ENCODE data around the gene CHD2. TPM values are rescaled to one million over a fixed set of nuclear protein-coding genes. Genes with fewer than 3 reads are reported as not detected.

The CHD2 gene
- total and polyA plus RNA-seq, 4 experiments from 2014 or later, result 28.4 to 351 (median 224) TPM

- Mint-ChIP-seq H3K4me1 (peaks cover 71 to 97% (median 85%) of the 10 kb centered on the region in 4 donors), H3K27me3 (no peaks in the 10 kb centered on the region), H3K27ac (peak overlapping the region; percentile 98 to 100 (median 99)), H3K4me3 (peak overlapping the region; percentile 67 to 99 (median 96)), H3K36me3 (peaks cover 28 to 59% of the 10 kb centered on the region in 2 donors), H3K9me3 (peaks cover 0 to 6% (median 0%) of the 10 kb centered on the region in 8 donors)
- peak overlapping the region in 1 of 2 donors; percentile 39 for H3K4me3 ChIP-seq (ENCODE audit: low read length in 2 of 2)
- H3K4me1 ChIP-seq (ENCODE audit: insufficient read depth, low read length), result peaks cover 90% of the 10 kb centered on the region
- intact Hi-C loops (cut with micrococcal nuclease), result no loop called here
- ChIA-PET CTCF (ENCODE audit: partially characterized antibody) (interaction anchor here (0.5 to 7.7 kb wide), 12 partner anchors 8 to 111 kb away, joined by 3 to 80 read pairs (median 5); no protein-coding TSS in a partner anchor), POLR2A (ENCODE audit: partially characterized antibody) (interaction anchor here (0.6 to 11.8 kb wide), 23 partner anchors 7 to 144 kb away, joined by 3 to 888 read pairs (median 5); partner anchors contain the start of gene CHD2)
- H3K36me3 ChIP-seq (ENCODE audit: insufficient read depth, low read length), result peaks cover 7% of the 10 kb centered on the region
- H3K9me3 ChIP-seq (ENCODE audit: control insufficient read depth in 1 of 2, low read length in 2 of 2), result no peaks in the 10 kb centered on the region
- DNase-seq, result peak in 1 of 5 donors; percentile 78
- no peaks in the 10 kb centered on the region for H3K27me3 ChIP-seq (ENCODE audit: insufficient read depth, low read length)
- peak overlapping the region; percentile 95 for H3K27ac ChIP-seq (ENCODE audit: low read depth, low read length)
These were observed 8.0 kb downstream of the CHD2 start for GRCh38 chr15:92907896-92908712.

GRCh38 chr15:92908713-92909057 lies 8.6 kb downstream of the CHD2 start:
- no peaks in the 10 kb centered on the region for H3K27me3 Mint-ChIP-seq
- DNase-seq, result no peak
- CTCF ChIA-PET (ENCODE audit: partially characterized antibody), result interaction anchor here (2.0 to 7.7 kb wide), 6 partner anchors 8 to 112 kb away, joined by 4 to 80 read pairs (median 18); no protein-coding TSS in a partner anchor
- peaks cover 0 to 6% (median 0%) of the 10 kb centered on the region in 8 donors for H3K9me3 Mint-ChIP-seq
- no peaks in the 10 kb centered on the region for H3K27me3 ChIP-seq (ENCODE audit: insufficient read depth, low read length)
- peaks cover 7% of the 10 kb centered on the region for H3K36me3 ChIP-seq (ENCODE audit: insufficient read depth, low read length)
- peaks cover 73 to 100% (median 88%) of the 10 kb centered on the region in 4 donors for H3K4me1 Mint-ChIP-seq
- H3K4me3 Mint-ChIP-seq, result peak overlapping the region; percentile 67 to 99 (median 96)
- H3K27ac ChIP-seq (ENCODE audit: low read depth, low read length), result peak overlapping the region; percentile 95
- H3K36me3 Mint-ChIP-seq, result peaks cover 26 to 57% of the 10 kb centered on the region in 2 donors
- peaks cover 93% of the 10 kb centered on the region for H3K4me1 ChIP-seq (ENCODE audit: insufficient read depth, low read length)
- H3K27ac Mint-ChIP-seq, result peak overlapping the region; percentile 98 to 100 (median 99)
- intact Hi-C loops (cut with micrococcal nuclease), result no loop called here
- POLR2A ChIA-PET (ENCODE audit: partially characterized antibody), result interaction anchor here (0.6 to 11.8 kb wide), 17 partner anchors 6 to 145 kb away, joined by 3 to 888 read pairs (median 6); partner anchors contain the start of gene CHD2
- peak overlapping the region in 1 of 2 donors; percentile 39 for H3K4me3 ChIP-seq (ENCODE audit: low read length in 2 of 2)
- H3K9me3 ChIP-seq (ENCODE audit: control insufficient read depth in 1 of 2, low read length in 2 of 2), result no peaks in the 10 kb centered on the region

DNA sequence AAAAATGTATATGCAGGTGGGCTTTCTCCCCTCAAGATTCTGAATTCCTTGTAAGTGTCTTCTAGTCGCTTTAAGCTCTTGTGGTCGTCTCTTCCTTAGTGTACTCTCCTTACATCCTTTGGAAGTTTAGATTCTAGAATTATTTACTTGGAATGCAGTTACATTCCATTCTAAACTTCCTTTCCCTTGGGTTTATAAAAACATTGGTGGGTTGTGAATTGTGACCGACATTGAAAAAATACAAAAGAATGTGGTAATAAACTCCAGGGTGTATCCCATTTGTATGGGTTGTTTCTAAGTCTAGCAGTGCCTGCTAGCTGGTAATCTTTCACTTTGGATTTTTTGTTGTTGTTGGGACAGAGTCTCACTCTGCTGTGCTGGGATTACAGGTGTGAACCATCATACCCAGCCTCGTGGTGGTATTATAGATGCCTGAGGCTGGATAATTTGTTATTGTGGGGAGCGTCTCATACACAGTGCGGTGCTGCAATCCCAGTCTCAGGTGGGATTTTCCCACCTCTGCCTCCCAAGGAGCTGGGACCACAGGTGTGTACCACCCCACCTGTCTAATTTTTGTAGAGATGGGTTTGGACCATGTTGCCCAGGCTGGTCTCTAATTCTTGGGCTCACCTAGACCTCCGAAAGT lies 9.1 kb downstream of the CHD2 start:
- no peaks in the 10 kb centered on the region for H3K27me3 Mint-ChIP-seq
- Histone ChIP-seq H3K36me3 (ENCODE audit: insufficient read depth, low read length) (peaks cover 7% of the 10 kb centered on the region), H3K27me3 (ENCODE audit: insufficient read depth, low read length) (no peaks in the 10 kb centered on the region), H3K4me1 (ENCODE audit: insufficient read depth, low read length) (peaks cover 96% of the 10 kb centered on the region), H3K27ac (ENCODE audit: low read depth, low read length) (peak overlapping the region; percentile 95), H3K4me3 (ENCODE audit: low read length in 2 of 2) (no peak overlapping the region), H3K9me3 (ENCODE audit: control insufficient read depth in 1 of 2, low read length in 2 of 2) (no peaks in the 10 kb centered on the region)
- intact Hi-C loops (cut with micrococcal nuclease), result no loop called here
- CTCF ChIA-PET (ENCODE audit: partially characterized antibody), result interaction anchor here (2.0 to 7.7 kb wide), 6 partner anchors 7 to 112 kb away, joined by 4 to 80 read pairs (median 18); no protein-coding TSS in a partner anchor
- peak overlapping the region; percentile 57 to 95 (median 64) for H3K4me3 Mint-ChIP-seq
- peak overlapping the region; percentile 54 to 99 (median 89) for H3K27ac Mint-ChIP-seq
- H3K4me1 Mint-ChIP-seq, result peaks cover 75 to 100% (median 90%) of the 10 kb centered on the region in 4 donors
- POLR2A ChIA-PET (ENCODE audit: partially characterized antibody), result interaction anchor here (0.8 to 11.8 kb wide), 10 partner anchors 6 to 145 kb away, joined by 3 to 888 read pairs (median 34); partner anchors contain the start of gene CHD2
- H3K9me3 Mint-ChIP-seq, result peaks cover 0 to 1% (median 0%) of the 10 kb centered on the region in 8 donors
- no peak for DNase-seq
- peaks cover 23 to 53% of the 10 kb centered on the region in 2 donors for H3K36me3 Mint-ChIP-seq

DNA sequence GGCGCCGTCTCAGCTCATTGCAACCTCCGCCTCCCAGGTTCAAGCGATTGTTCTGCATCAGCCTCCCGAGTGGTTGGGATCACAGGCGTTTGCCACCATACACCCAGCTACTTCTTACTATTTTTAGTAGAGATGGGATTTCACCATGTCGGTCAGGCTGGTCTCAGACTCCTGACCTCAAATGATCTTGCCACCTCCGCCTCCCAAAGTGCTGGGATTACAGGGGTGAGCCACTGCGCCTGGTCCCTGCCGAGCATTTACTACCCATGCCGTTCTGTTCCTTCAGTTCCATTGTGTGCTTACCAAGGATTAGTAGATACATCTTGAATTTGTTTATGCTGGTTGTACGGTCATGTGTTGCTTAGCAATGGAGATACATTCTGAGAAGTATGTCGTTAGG lies 10.3 kb downstream of the CHD2 start:
- Histone ChIP-seq H3K27ac (ENCODE audit: low read depth, low read length) (peak overlapping the region; percentile 45), H3K36me3 (ENCODE audit: insufficient read depth, low read length) (peaks cover 7% of the 10 kb centered on the region), H3K4me1 (ENCODE audit: insufficient read depth, low read length) (peaks cover 98% of the 10 kb centered on the region), H3K27me3 (ENCODE audit: insufficient read depth, low read length) (no peaks in the 10 kb centered on the region), H3K9me3 (ENCODE audit: control insufficient read depth in 1 of 2, low read length in 2 of 2) (no peaks in the 10 kb centered on the region), H3K4me3 (ENCODE audit: low read length in 2 of 2) (no peak overlapping the region)
- H3K27ac Mint-ChIP-seq, result peak overlapping the region; percentile 68 to 100 (median 96)
- intact Hi-C loops (cut with micrococcal nuclease), result no loop called here
- ChIA-PET CTCF (ENCODE audit: partially characterized antibody) (no interaction called here), POLR2A (ENCODE audit: partially characterized antibody) (interaction anchor here (0.7 to 11.8 kb wide), 5 partner anchors 10 to 103 kb away, joined by 3 to 888 read pairs (median 38); partner anchors contain the start of gene CHD2)
- H3K27me3 Mint-ChIP-seq, result no peaks in the 10 kb centered on the region
- H3K9me3 Mint-ChIP-seq, result no peaks in the 10 kb centered on the region
- H3K4me3 Mint-ChIP-seq, result peak overlapping the region; percentile 58 to 88 (median 81)
- H3K4me1 Mint-ChIP-seq, result peaks cover 79 to 98% (median 90%) of the 10 kb centered on the region in 4 donors
- DNase-seq, result no peak
- H3K36me3 Mint-ChIP-seq, result peaks cover 23 to 55% of the 10 kb centered on the region in 2 donors

GRCh38 chr15:92914103-92914499 lies 14.0 kb downstream of the CHD2 start:
- H3K27ac ChIP-seq (ENCODE audit: low read depth, low read length), result peak overlapping the region; percentile 82

DNA sequence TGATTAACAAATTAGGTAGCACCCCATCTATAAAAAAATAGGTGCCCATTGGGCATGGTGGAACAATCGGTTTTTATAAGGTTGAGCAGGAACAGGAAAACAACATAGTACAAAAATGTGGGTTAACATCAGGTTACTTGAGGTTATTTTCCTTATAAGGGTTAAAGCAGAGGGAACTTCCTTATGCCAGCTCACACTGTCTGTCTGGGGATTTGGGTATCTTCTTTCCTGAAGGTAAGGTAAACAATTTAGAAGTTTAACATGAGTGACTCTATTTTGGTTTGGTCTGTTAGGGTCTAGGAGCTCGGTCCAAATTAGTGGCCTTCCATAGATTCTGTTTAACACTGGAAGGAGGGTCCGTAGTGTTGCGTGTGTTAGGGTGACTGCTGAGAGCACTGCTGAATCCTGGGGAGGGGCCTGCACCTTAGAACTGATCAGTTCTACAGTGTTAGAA lies 14.7 kb downstream of the CHD2 start:
- Histone ChIP-seq H3K4me3 (ENCODE audit: low read length in 2 of 2) (peak overlapping the region in 1 of 2 donors; percentile 32), H3K9me3 (ENCODE audit: control insufficient read depth in 1 of 2, low read length in 2 of 2) (no peaks in the 10 kb centered on the region), H3K27ac (ENCODE audit: low read depth, low read length) (peak overlapping the region; percentile 82), H3K36me3 (ENCODE audit: insufficient read depth, low read length) (peaks cover 7% of the 10 kb centered on the region), H3K4me1 (ENCODE audit: insufficient read depth, low read length) (peaks cover 96% of the 10 kb centered on the region), H3K27me3 (ENCODE audit: insufficient read depth, low read length) (no peaks in the 10 kb centered on the region)
- peak overlapping the region; percentile 98 to 100 (median 100) for H3K27ac Mint-ChIP-seq
- no peaks in the 10 kb centered on the region for H3K27me3 Mint-ChIP-seq
- no peaks in the 10 kb centered on the region for H3K9me3 Mint-ChIP-seq
- H3K4me3 Mint-ChIP-seq, result peak overlapping the region; percentile 85 to 98 (median 90)
- peaks cover 64 to 89% (median 77%) of the 10 kb centered on the region in 4 donors for H3K4me1 Mint-ChIP-seq
- ChIA-PET POLR2A (ENCODE audit: partially characterized antibody) (interaction anchor here (0.9 to 9.5 kb wide), 16 partner anchors 9 to 117 kb away, joined by 3 to 295 read pairs (median 5); partner anchors contain the start of gene CHD2), CTCF (ENCODE audit: partially characterized antibody) (interaction anchor here (1.0 to 11.3 kb wide), 10 partner anchors 9 to 121 kb away, joined by 3 to 205 read pairs (median 6); partner anchors contain the start of gene CHD2)
- intact Hi-C loops (cut with micrococcal nuclease), result loop anchor here (1.0 to 2.0 kb wide), 2 partner anchors 8 to 14 kb away; partner anchors contain the start of gene CHD2
- peaks cover 28 to 57% of the 10 kb centered on the region in 2 donors for H3K36me3 Mint-ChIP-seq
- peak; percentile 65 to 76 (median 68) for DNase-seq

More at GRCh38 chr15:92914103-92914499, 14.0 kb downstream of the CHD2 start:
- no peaks in the 10 kb centered on the region for H3K9me3 Mint-ChIP-seq
- intact Hi-C loops (cut with micrococcal nuclease), result loop anchor here (1.0 to 2.0 kb wide), 2 partner anchors 8 to 13 kb away; partner anchors contain the start of gene CHD2
- H3K27me3 Mint-ChIP-seq, result no peaks in the 10 kb centered on the region
- Histone ChIP-seq H3K27me3 (ENCODE audit: insufficient read depth, low read length) (no peaks in the 10 kb centered on the region), H3K9me3 (ENCODE audit: control insufficient read depth in 1 of 2, low read length in 2 of 2) (no peaks in the 10 kb centered on the region), H3K4me3 (ENCODE audit: low read length in 2 of 2) (peak overlapping the region in 1 of 2 donors; percentile 32), H3K36me3 (ENCODE audit: insufficient read depth, low read length) (peaks cover 7% of the 10 kb centered on the region), H3K4me1 (ENCODE audit: insufficient read depth, low read length) (peaks cover 96% of the 10 kb centered on the region)
- H3K4me3 Mint-ChIP-seq, result peak overlapping the region; percentile 85 to 98 (median 90)
- H3K27ac Mint-ChIP-seq, result peak overlapping the region; percentile 98 to 100 (median 100)
- no peak for DNase-seq
- CTCF ChIA-PET (ENCODE audit: partially characterized antibody), result interaction anchor here (1.0 to 11.3 kb wide), 9 partner anchors 8 to 121 kb away, joined by 3 to 205 read pairs (median 3); partner anchors contain the start of gene CHD2
- H3K36me3 Mint-ChIP-seq, result peaks cover 28 to 57% of the 10 kb centered on the region in 2 donors
- POLR2A ChIA-PET (ENCODE audit: partially characterized antibody), result interaction anchor here (1.0 to 9.5 kb wide), 13 partner anchors 9 to 117 kb away, joined by 3 to 295 read pairs (median 10); partner anchors contain the start of gene CHD2
- H3K4me1 Mint-ChIP-seq, result peaks cover 66 to 89% (median 78%) of the 10 kb centered on the region in 4 donors

Measured in CD4-positive, alpha-beta memory T cell (primary cell).